Measurements from ENCODE around the gene GULP1.

GULP1 gene

GRCh38 chr2:188381614-188382013 lies 89.9 kb downstream of the GULP1 start:
- FAIRE-seq, result no peak

DNA sequence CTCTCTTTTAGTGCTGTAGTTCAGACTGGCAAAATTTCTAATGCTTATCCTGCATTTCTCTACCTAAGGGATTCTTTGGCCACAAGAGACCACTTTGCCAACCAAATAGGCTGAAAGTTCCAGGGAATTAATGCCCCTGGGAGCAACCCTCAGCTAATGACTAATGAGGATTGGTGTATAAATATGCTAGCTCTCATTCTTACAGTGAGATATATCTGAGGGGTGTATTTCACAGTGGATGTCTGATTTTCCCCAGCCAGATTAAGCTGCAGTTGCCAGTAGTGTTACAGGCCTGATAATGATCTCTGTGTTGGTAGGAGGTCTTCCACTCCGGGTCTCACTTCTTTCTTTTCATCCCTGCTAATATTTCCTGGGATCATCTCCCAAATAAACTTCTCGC lies 90.4 kb downstream of the GULP1 start:
- FAIRE-seq, result no peak

DNA sequence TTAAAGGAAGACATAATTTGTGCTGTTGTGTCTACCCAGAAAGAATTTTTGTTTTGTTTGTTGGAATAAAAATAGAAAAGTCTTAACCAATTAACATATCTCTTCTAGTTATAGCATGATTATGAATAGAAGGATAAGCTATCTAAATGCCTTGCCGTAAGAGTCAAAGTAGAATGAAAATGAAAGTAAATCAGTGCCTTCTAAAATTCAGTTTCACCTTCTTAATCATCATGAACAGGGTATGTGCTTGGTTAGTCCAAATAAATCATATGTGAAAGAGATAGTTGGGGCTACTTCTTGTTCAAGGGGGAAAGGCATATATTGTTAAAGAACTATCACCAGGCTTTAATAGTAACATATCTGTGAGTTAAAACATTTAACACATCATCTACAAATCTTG lies 91.5 kb downstream of the GULP1 start:
- no peak for FAIRE-seq

DNA sequence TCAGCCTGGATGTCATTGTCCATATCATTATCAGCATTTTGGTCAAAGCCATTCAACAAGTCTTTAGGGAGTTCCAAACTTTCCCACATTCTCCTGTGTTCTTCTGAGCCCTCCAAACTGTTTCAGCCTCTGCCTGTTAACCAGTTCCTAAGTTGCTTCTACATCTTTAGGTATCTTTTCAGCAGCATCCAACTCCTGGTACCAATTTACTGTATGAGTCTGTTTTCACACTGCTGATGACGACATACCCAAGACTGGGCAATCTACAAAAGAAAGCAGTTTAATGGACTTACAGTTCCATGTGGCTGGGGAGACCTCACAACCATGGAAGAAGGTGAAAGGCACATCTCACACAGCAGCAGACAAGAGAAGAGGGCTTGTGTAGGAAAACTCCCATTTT lies 94.2 kb downstream of the GULP1 start:
- no peak for FAIRE-seq

GRCh38 chr2:188388831-188389230 lies 97.2 kb downstream of the GULP1 start:
- FAIRE-seq, result no peak

DNA sequence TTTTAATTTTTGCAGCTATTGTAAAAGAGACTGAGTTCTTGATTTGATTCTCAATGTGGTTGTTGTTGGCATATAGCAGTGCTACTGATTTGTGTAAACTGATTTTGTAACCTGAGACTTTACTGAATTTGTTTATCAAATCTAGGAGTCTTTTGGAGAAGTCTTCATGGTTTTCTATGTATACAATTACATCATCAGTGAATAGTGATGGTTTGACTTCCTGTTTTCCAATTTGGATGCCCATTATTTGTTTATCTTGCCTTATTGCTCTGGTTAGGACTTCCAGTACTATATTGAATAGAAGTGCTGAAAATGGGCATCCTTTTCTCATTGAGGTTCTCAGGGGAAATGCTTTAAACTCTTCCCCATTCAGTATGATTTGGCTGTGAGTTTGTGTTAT lies 99.7 kb downstream of the GULP1 start:
- FAIRE-seq, result no peak

DNA sequence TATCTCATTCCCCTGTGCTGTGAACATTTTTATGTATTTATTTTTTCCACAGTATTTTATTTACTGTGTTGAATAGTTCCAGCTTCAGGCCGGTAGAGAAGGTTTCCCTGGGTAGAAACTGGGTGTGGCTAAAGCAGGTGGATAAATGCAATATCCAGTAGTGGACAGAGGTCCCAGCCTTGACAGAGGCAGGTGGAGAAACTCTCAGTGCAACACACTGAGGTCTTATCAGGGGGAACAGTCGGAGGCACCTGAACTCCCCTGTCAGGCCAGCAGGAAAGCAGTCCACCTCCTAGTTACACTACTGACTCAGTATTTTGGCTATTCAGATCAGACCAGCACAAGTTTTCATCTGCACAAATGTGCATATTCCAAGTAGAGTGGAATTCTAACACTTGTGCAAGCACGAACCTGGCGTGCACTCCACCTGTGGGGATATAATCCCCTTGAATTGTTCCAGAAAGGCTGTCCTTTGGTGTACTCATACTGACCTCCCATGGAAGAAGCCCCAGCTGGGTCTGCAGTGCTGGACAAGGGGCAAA lies 103.3 kb downstream of the GULP1 start:
- no peak for FAIRE-seq

- FAIRE-seq, result no peak
Measured at GRCh38 chr2:188395903-188396689, 104.4 kb downstream of the GULP1 start.

DNA sequence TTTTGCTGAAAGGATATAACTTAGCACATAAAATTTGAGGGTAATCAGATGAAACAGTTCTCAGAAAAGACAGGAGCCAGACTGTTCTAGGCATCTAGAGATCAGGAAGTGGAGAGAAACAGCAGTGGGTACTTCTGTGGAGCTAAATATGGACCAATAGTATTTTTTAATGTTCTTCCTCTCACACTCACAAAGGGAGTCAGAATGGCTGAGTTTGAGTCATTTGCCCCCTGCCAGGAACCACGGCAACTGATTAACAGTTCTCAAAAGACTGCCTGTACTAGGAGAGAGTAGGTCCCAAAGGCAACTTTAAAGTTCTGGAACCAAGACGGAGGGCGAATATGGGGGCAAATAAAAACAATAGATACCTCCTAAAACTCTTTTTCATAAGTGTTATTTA lies 107.5 kb downstream of the GULP1 start:
- FAIRE-seq, result no peak

DNA sequence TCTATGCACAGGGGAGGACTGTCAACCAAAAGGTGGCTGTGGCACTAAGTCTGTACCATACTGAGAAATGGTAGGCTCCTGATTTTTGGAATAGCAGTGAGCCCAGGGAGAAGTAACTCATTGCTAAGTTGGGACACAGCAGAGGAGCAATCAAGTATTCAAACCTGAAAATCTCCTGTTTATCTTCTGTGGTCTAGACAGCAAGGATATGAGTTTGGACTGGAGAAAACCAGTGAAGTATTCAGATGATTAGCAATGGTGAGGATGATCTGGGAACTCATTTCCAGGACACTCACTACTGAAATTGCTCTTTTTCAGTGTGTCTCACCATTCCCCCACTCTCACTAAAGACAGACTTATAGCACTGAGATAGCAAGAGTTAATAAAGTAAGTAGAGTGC lies 112.0 kb downstream of the GULP1 start:
- FAIRE-seq, result no peak

DNA sequence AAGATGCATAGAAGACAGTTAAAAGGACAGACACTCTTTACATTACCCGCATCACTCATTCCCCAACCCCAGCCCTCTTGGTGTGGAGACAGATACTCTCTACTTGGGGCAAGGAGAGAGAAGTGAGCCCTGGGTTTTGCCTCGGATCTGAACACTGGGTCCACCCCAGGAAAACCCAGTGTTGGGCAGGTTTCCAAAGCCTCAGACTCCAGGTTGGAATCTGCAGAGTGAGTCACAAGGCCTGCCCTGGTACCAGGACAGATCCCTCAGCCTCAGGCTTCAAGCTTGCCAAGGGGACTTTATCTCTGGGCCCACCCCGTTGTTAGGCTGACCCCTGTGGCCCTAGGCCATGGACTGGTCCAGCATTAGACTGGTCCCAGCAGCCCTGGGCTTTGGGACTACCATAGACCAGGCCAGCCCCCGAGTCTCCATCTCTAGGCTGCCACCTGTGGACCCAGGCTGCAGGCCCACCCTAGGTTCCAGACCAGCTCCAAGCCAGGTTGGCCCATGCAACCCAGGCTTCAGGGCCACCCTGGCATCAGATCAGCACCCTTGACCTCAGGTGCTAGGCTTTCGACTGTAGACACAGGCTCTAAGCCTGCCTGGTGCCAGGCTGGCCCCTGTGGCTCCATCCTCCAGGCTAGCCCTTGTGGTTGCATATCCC lies 112.8 kb downstream of the GULP1 start:
- no peak for FAIRE-seq

GRCh38 chr2:188406414-188406813 lies 114.7 kb downstream of the GULP1 start:
- peak; percentile 59 for FAIRE-seq

GRCh38 chr2:188410504-188411235 lies 119.0 kb downstream of the GULP1 start:
- no peak for FAIRE-seq

GRCh38 chr2:188412190-188412589 lies 120.5 kb downstream of the GULP1 start:
- FAIRE-seq, result no peak

GRCh38 chr2:188414411-188414810 lies 122.7 kb downstream of the GULP1 start:
- no peak for FAIRE-seq

GRCh38 chr2:188414869-188415753 lies 123.4 kb downstream of the GULP1 start:
- no peak for FAIRE-seq

DNA sequence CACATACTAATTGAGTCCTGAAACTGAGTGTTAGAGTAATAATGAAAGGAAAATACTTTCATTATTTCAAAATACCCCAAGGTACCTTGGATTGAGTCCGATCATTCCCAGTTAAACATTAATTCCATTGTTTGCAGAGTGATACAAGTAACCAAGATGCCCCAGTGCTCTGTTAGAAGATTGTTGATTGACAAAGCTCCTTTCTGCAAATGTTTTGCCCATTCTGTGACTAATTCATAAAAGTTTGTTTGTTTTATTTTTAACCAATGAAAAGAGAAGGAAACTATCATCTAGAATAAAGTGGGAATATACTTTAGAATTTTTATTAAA lies 124.0 kb downstream of the GULP1 start:
- no peak for FAIRE-seq

GRCh38 chr2:188416367-188416766 lies 124.7 kb downstream of the GULP1 start:
- no peak for FAIRE-seq

DNA sequence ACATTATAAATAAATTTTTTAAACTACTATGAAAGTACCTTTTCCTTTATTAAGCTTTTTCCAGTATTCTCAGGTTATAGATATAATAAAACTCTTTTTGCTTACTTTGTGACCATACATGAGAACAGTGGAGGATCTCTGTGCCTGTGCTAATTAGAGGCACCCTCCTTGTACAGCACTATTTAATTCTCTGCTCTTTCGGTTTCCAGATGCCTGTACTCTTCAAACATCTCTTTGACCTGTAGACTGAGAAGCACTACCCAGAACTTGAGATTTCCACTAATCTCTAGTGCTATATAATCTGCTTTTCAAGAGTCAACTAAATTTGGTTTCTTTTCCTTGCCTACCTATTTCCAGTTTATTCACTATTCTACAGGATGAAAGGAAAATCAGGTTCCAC lies 131.1 kb downstream of the GULP1 start:
- no peak for FAIRE-seq

DNA sequence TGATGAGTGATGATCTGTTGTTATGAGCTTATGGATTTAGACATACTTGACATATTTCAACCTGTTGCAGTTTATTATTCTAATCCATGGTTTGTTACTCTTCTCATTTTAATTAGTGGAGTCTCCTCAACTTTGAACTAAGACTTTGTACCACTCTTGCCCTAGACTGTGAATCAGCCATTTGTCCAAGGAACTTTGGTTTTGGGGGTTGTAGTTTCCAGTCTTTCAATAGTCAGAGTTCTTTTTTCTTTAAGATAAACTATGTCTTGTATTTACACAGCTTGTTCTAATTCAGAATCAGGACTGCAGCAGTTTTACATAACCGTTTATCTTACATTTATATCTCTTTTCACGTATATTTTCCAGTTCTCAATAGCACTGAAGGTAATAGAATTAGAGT lies 133.6 kb downstream of the GULP1 start:
- no peak for FAIRE-seq

DNA sequence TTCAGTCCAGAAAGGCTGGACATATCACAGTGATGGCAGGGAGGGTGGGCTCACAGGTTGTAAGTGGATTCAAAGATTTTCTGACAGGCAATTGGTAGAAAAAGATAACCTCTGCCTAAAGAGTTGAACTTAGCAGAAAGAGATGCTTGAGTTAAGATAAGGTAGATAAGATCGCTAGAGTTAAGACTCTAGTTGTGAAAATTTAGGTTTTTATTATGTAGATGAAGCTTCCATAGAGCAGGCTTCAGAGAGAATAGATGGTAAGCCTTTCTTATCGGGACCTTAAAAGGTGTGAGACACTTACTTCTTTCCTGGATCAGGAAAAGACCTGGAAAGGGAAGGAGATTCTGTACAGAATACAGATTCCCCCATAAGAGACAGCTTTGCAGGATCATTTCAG lies 134.4 kb downstream of the GULP1 start:
- no peak for FAIRE-seq

- no peak for FAIRE-seq
Measured at GRCh38 chr2:188430705-188431104, 139.0 kb downstream of the GULP1 start.

DNA sequence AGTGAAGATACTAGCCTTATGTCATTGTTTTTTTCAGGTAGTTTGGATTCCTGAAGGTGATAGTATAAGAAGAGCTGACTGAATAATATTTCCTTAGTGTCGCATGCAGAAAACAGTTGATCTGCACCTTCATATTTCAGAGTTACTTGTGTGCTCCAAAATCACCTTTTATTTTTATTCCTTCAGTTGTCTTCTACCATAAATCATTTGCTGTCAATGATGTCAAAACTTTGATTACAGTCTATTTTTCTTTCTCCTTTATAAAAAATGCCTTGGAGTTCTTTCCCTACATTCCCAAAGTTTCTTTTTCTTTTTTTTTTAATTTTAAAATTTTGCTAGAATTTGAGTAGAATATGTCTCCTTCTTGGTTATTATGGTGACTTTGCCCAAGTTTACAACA lies 142.3 kb downstream of the GULP1 start:
- no peak for FAIRE-seq
